Nephron progenitor cell (in vitro differentiated cells): ENCODE results near the gene FKBP1B.

Source experiments
- DNase-seq: peaks from one replicate; pipeline ENCODE4 v3.0.0; 2021
- H3K27ac Mint-ChIP-seq: 2 replicates; pipeline ENCODE4 v1.8.0; 2021; ENCODE audit warnings: mild to moderate bottlenecking, moderate library complexity, mixed read lengths
- H3K27me3 Mint-ChIP-seq: 2 replicates; pipeline ENCODE4 v1.8.0; 2021; ENCODE audit warnings: mild to moderate bottlenecking, low read depth, mixed read lengths; ENCODE audit not compliant: poor library complexity
- H3K36me3 Mint-ChIP-seq: 2 replicates; pipeline ENCODE4 v1.8.0; 2021; ENCODE audit warnings: low read depth, mixed read lengths
- H3K4me1 Mint-ChIP-seq: 2 replicates; pipeline ENCODE4 v1.8.0; 2021; ENCODE audit warnings: mixed read lengths
- H3K4me3 Mint-ChIP-seq: 2 replicates; pipeline ENCODE4 v1.8.0; 2021; ENCODE audit warnings: mild to moderate bottlenecking, moderate library complexity, mixed read lengths
- H3K9me3 Mint-ChIP-seq: 2 replicates; pipeline ENCODE4 v1.8.0; 2021; ENCODE audit warnings: mild to moderate bottlenecking, moderate library complexity, mixed read lengths
- TF ChIP-seq, protein P1 (sequence below): fragments of 200-600 bp; sonication (generic); IDR thresholded peaks from 2 replicates; pipeline ENCODE4 v1.5.0; 2021; ENCODE audit warnings: antibody characterized with exemption

The FKBP1B gene

DNA sequence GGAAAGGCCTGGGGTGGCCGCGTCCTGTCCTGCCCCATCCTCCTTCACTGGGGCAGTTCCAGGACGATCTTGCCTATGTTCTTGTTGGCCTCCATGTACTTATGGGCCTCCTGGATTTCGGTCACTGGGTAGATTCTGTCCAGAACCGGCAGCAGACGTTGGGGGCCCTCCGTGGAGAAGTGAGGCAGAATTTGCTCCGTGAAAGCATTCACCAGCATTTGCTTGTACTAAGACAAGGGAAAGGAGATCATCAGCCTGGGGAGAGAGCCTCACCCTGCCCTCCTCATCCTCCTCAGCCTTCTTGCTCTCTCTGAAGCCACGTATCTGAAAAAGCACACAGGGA lies 28.0 kb downstream of the FKBP1B start:
- Mint-ChIP-seq H3K27me3 (peaks cover 6% of the 10 kb centered on the region), H3K27ac (peak overlapping the region; percentile 81), H3K9me3 (no peaks in the 10 kb centered on the region), H3K4me1 (peaks cover 33% of the 10 kb centered on the region), H3K4me3 (peak overlapping the region; percentile 99), H3K36me3 (peaks cover 48% of the 10 kb centered on the region)
- DNase-seq = no peak
- TF ChIP-seq, protein P1, sequence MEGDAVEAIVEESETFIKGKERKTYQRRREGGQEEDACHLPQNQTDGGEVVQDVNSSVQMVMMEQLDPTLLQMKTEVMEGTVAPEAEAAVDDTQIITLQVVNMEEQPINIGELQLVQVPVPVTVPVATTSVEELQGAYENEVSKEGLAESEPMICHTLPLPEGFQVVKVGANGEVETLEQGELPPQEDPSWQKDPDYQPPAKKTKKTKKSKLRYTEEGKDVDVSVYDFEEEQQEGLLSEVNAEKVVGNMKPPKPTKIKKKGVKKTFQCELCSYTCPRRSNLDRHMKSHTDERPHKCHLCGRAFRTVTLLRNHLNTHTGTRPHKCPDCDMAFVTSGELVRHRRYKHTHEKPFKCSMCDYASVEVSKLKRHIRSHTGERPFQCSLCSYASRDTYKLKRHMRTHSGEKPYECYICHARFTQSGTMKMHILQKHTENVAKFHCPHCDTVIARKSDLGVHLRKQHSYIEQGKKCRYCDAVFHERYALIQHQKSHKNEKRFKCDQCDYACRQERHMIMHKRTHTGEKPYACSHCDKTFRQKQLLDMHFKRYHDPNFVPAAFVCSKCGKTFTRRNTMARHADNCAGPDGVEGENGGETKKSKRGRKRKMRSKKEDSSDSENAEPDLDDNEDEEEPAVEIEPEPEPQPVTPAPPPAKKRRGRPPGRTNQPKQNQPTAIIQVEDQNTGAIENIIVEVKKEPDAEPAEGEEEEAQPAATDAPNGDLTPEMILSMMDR = no peak

DNA sequence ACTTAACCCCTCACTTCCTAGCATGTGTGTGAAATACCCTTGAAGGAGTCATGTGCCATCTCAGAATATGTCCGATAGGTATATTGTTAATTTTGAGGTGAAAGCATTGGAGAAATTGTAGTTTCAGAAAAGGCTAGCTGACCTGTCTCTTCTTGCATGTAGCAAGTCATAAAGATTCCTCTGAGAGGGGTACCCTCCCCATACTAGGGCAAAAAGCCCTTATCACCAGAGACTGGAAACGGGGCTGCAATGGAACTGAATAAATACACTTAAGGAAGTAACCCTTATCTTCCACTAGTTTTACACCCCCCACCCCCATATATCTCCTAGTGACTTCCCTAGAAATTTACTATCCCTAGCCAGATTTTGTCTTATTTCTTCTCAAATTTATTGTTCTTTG lies 28.3 kb downstream of the FKBP1B start:
- H3K9me3 Mint-ChIP-seq = no peaks in the 10 kb centered on the region
- H3K4me3 Mint-ChIP-seq = peak overlapping the region; percentile 99
- H3K36me3 Mint-ChIP-seq = peaks cover 45% of the 10 kb centered on the region
- H3K27ac Mint-ChIP-seq = no peak overlapping the region
- peaks cover 37% of the 10 kb centered on the region for H3K4me1 Mint-ChIP-seq
- peaks cover 6% of the 10 kb centered on the region for H3K27me3 Mint-ChIP-seq
- TF ChIP-seq, protein P1 = no peak
- DNase-seq = no peak

DNA sequence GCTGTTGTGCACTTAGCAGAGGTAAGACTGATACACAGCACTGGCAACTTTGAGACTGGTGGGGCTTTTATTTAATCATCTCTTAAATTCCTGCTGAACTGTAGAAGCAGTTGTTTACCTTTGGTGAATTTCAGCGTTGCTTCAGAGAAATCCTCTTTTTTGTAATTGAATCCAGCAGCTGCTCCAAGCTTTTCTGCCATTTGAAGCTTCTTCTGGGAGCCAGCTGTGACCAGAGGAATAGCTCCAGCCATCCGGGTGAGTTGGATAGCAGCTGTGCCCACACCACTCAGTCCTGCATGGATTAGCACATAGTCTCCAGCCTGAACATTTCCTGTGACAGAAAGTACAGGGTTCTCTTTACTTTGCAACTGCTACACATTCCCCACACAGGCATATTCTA lies 31.2 kb downstream of the FKBP1B start:
- H3K4me3 Mint-ChIP-seq = no peak overlapping the region
- TF ChIP-seq, protein P1 = no peak
- peaks cover 28% of the 10 kb centered on the region for H3K36me3 Mint-ChIP-seq
- no peak overlapping the region for H3K27ac Mint-ChIP-seq
- peaks cover 45% of the 10 kb centered on the region for H3K4me1 Mint-ChIP-seq
- no peak for DNase-seq
- no peaks in the 10 kb centered on the region for H3K9me3 Mint-ChIP-seq
- peaks cover 6% of the 10 kb centered on the region for H3K27me3 Mint-ChIP-seq

DNA sequence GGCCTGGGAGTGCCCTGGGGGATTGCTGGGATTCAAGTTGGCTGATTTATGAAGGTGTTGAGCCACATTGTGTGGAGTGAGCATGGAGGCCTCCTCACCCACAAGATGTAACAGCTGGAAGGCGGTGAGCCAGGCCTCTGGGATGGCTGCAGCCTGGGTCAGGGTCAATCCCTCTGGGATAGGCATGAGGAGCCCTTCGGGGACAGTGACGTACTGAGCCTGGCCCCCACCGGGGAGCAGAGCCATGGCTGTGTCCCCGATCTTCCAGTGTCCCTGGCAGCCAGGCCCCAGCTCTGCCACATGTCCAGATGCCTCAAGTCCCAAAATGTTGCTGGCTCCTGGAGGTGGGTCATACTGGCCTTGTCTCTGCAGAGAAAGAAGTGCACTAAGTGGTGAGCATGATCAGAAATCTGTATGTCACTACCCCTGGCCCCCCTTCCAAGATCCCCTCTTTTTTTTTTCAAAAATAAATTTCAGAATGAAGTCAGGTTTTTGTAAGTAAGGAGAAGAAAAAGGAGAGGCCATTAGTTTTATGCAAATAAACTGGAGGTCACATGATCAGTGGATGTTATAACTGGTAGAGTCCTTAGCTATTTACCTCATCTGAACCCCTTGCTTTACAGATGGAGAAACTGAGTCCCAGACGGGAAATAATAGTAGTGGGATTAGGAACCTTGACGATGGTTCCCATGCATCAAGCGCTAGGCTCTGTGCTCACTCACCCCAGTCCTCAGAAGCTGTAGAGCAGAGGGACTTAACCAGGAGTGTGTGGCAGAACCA lies 33.4 kb downstream of the FKBP1B start:
- peak overlapping the region; percentile 91 for H3K4me3 Mint-ChIP-seq
- H3K27ac Mint-ChIP-seq = peak overlapping the region; percentile 98
- H3K4me1 Mint-ChIP-seq = peaks cover 34% of the 10 kb centered on the region
- H3K9me3 Mint-ChIP-seq = no peaks in the 10 kb centered on the region
- TF ChIP-seq, protein P1 = no peak
- H3K27me3 Mint-ChIP-seq = no peaks in the 10 kb centered on the region
- peaks cover 28% of the 10 kb centered on the region for H3K36me3 Mint-ChIP-seq
- DNase-seq = no peak

DNA sequence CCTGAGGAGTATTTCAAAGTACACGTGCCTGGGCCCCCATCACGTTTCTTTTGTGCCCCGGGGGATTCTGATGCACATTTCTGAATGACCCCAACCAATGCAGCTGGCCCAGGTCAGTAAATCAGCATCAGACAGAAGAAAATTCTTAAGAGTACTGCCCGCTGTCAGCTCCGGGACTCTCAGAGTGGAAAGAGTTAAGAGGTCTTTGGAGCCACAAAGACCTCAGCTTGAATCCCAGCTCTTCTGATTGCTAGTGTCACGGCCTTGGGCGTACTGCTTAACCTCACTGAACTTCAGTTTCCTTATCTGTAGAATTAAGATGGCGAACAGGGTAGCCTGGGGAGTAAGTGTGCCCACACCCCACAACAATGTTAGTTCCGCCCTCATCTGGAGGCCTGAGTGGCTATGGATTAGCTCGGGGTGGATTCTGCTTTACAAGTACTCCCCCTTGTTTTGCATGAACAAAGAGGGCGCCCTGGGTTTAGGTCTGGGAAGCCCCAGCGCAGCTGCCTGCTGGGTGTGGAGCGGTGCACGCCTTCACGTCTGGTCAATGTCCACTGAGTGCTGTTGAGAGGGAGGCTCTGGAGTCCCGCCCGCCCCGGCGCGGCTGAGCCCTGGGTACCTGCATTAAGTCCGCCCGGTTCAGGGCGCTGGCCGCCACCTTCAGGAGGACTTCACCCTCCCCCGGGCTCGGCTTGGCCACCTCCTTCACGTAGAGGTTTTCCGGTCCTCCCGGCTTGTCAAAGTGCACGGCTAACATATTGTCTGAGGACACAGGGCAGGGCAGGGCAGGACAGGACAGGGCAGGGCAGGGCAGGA lies 34.2 kb downstream of the FKBP1B start:
- peaks cover 31% of the 10 kb centered on the region for H3K36me3 Mint-ChIP-seq
- H3K4me1 Mint-ChIP-seq = peaks cover 32% of the 10 kb centered on the region
- H3K27ac Mint-ChIP-seq = peak overlapping the region; percentile 98
- no peak for DNase-seq
- H3K27me3 Mint-ChIP-seq = no peaks in the 10 kb centered on the region
- H3K4me3 Mint-ChIP-seq = peak overlapping the region; percentile 91
- TF ChIP-seq, protein P1 = no peak
- no peaks in the 10 kb centered on the region for H3K9me3 Mint-ChIP-seq
